Activated effector memory CD4-positive, alpha-beta T cell treated with Interleukin-2 at 50 U/mL for 16 hours (primary cell): ENCODE data around the gene CMIP.
A peak's percentile ranks its signal among the peaks of the same experiment; 100 is the strongest.

Experiments
- DNase-seq: peaks from one replicate; pipeline ENCODE4 v3.0.0-alpha.2; 2020

Gene CMIP

DNA sequence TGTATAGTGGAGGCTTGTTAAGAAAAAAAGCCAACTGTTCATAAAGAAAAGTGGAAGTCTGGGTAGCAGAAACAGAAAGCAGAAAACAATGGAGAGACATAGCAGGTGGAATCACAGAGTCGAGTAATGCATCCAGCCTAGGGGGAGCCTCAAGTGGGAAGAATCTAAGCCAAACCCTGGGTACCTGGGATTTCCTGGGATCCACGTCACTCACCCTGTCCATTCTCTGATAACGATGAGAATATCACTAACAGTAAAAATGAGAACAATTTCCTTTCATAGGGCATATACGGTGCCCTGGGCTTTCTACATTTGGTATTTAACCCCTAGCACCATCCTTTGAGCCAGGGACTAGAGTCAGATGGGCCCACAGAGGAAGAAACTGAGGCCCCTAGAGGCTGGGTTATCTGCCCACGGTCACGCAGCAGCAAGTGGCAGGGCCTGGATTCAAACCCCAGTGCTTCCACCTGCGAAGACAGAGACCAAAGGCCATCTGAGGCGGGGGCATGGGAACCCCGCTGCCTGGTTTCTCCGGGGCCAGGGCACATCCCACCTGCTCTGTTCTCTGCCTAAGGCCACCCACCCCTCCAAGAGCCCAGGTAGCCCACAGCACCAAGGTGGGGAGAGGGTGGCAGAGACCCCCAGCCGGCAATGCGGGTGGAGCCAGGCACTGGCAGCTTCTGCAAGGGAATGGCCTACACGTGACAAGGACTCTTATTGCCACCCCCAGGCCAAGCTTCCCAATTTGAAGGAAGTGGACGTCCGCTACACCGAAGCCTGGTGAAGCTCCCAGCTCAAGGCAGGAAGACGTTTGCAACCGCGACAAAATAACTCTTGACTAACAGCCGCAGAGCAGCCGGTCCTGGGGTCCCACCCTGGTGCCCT is 264.6 kb downstream of the CMIP start:
- DNase-seq: no peak

DNA sequence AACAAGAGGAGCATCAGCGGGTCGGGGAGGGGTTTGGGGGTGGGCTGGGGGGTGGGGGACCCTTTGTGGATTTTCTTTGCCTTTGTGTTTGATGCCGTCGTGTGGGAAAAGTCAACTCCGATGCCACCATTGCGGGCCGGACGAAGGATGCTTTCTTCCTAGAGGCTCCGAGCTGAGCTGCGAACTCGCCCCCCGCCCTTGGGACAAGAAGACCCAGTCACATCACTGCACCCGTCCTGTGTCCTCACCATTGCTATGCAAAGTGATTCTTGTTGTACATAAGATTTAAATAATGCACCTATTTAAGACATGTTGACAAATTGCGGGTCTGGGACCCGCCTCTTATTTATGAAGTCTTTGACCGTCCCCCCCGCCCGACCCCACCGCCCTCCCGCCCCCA is 265.4 kb downstream of the CMIP start:
- no peak for DNase-seq

DNA sequence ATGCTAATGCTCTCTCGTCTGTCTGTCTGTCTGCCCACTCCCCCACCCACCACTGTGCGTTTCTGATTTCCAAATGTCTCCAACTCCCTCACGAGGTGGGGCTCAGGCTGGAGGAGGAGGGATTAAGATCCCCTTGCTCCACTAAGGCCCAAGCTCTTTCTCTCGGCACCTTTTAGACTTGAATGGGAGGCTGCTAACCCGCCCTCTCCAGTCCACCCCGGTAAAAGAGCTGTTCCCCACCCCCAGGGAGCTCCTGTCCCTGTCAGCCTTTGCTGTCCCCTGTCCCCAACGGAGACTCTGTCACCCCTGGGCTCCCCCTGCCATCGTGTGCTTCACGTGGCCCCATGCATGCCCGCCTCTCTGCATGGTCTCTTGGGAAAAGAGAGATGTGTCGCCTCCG is 266.0 kb downstream of the CMIP start:
- DNase-seq: no peak

DNA sequence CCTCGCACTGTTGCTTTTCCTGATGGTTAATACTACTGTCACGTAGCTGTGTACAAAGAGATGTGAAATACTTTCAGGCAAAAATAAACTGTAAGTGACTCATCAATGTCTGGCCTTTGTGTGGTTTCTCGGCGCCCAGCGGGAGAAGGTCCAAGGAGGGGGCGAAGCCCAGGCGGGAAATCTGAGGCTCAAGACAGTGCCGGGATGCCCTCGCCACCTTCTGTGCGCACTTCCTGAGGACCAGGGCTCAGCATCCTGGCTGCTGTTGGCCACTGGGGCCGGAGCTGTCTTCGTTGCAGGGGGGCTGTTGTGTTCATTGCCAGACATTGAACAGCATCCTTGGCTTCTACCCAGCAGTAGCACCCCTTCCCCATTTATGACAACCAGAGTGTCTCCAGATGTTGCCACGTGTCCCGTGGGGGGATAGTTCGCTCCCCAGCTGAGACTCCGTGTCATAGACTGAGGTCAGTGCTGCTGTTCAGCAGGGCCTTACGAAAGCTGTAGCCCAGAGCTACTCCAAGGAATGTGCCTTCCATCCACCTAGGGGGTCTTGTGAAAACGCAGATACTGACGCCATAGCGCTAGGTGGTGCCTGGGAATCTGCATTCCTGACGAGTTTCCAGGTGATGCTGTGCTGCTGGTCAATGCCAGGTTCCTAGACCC is 267.2 kb downstream of the CMIP start:
- no peak for DNase-seq

DNA sequence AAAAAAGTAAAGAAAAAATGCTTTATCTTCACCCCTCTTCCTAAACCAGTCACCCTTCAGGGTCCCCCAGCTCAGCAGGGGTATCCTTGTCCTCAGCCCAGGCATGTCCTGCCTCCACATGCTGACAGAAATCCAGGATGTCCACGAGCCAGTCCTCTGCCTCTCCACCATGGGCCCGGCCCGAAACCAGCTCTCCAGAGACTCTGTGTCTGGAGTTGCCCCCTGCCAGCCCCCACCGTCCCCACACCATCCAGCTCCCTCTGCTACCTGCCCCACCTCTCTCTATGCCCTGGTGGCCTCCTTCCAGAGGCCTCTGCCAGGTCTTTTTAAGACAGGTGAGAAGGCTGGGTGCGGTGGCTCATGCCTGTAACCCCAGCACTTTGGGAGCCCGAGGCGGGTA is 268.1 kb downstream of the CMIP start:
- no peak for DNase-seq

DNA sequence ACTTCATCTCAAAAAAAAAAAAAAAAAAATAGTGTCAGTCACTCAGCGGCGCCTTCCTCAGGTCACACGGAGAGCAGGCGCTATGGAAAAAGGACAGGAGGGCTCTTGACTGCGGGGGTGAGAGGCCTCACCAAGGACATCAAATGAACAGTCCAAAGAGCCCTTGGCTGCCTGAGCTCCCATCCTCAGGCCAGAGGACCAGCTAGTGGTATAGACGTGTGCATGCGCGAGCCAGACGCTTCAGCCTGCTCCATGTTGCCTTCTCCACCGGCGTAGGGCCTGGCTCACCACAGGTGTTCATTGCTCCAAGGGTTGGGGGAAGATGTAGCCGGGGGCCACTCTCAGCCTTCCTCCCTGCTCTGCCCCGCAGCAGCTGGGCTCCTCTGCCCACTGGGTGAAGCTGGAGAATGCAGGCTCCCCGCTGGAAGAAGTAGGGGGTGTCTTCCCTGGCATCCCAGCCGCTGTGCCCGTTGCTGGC is 268.7 kb downstream of the CMIP start:
- no peak for DNase-seq

DNA sequence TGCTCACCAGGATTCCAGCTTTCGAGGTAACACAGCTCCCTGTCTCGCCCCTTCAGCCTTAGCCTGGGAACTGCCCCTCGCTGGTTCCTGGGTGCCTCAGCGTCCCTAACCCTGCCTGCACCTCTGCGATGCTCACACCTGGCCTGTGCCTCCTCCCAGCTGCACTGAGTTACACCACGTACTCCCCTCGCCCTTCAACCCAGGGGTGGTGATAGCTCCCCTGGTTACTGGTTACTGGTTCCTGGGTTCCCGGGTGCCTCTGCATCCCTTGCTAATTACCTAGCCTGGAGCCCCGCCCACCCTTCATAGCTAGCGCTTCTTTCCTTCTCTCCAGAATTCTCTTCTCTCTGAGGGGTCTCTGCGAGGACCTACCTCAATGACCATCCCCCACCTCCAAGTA is 269.2 kb downstream of the CMIP start:
- DNase-seq: no peak

DNA sequence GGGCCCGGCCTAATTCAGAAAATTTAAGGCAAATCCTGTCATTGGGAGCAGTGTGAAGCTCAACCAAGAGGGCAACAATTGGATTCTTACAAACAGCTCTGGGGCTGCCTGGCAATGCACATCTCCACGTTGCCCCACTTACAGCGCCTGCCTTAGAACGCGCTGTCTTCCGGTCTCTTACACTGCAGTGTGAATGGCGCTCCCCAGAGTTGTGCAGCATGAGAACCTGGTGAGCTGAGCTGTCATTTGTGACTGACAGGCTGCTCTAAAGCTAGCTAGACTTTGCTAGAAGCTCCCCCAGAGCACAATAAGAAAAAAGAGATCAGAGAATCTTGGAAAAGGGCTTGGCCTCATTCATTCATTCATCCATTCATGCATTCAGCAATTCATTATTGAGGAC is 270.0 kb downstream of the CMIP start:
- DNase-seq: no peak

DNA sequence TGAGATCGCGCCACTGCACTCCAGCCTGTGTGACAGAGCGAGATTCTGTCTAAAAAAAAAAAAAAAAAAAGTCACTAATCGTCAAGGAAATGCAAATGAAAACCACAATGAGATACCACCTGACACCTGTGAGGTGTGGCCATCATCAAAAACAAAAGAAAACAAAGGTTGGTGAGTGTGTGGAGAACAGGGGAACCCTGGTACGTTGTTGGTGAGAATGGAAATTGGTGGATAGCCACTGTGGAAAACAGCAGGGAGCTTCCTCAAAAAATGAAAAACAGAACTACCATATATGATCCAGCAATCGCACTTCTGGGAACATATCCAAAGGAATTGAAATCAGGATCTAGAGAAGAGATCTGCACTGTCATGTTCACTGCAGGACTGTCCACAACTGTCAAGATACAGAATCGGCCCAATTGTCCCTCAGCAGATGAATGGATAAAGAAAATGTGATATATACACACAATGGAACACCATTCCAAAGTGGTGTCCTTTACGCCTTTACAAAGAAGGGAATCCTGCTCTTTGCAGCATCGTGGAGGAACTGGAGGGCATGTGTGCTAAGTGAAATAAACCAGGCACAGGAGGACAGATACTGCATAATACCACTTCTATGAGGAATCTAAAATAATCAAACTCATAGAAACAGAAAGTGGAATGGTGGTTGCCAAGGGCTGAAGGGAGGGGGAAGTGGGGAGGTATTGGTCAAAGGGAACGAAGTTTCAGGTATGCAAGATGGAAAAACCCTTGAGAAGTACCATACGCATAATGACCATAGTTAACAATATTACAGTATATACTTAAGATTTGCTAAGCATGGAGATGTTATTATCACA is 271.0 kb downstream of the CMIP start:
- peak; percentile 18 for DNase-seq

DNA sequence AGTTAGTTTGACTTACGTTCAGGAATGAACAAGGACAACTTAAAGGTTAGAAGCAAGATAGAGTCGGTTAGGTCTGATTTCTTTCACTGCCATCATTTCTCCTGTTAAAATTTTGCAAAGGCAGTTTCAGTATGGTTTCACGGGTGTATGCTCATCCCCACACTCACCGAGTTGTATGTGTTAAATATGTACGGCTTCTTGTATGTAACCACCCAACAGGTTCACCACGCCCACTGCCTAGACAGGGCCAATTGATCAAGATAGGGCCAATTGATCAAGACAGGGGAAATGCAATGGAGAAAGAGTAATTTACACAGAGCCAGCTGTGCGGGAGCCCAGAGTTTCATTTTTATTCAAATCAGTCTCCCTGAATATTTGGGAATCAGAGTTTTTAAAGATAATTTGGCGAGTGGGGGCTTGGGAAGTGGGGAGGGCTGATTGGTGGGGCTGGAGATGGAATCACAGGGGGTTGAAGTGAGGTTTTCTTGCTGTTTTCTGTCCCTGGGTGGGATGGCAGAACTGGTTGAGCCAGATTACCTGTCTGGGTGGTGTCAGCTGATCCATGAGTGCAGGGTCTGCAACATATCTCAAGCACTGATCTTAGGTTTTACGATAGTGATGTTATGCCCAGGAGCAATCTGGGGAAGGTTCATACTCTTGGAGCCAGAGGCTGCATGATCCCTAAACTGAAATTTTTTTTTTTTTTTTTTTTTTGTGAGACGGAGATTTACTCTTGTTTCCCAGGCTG is 272.0 kb downstream of the CMIP start:
- no peak for DNase-seq

DNA sequence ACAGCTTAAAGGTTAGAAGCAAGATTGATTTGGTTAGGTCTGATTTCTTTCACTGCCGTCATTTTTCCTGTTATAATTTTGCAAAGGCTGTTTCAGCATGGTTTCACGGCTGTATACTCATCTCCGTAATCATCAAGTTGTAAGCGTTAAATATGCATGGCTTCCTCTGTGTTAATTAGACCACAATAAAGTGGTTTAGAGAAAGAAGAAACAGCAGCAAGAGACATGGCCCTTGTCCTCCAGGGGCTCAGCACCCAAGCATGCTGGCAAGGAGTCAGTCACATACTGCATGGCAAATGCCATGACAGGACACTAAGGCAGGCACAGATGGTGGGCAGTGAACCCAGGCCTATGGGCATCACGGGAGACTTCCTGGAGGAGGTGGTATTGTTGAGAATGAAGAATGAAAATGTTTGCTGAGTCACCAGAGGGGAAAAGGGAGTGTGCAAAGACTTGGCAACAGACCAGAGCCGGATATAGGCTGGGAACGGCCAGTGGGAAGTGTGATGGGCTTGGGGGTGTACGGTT is 273.1 kb downstream of the CMIP start:
- no peak for DNase-seq

DNA sequence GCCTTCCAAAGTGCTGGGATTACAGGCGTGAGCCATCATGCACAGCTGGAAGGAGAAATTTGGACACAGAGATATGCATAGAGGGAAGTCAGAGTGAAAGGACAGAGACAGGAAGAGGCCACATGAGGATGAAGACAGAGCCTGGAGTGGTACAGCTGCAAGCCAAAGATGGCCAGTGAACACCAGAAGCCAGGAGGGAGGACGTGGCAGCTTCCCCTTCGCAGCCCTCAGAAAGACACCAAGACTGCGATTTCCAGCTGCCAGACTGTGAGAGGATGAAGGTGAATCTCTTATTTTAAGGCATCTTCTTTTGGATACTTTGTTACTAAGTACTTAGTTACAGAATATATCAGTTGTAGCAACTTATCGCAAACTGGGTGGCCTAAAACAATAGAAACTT is 274.0 kb downstream of the CMIP start:
- DNase-seq: no peak

DNA sequence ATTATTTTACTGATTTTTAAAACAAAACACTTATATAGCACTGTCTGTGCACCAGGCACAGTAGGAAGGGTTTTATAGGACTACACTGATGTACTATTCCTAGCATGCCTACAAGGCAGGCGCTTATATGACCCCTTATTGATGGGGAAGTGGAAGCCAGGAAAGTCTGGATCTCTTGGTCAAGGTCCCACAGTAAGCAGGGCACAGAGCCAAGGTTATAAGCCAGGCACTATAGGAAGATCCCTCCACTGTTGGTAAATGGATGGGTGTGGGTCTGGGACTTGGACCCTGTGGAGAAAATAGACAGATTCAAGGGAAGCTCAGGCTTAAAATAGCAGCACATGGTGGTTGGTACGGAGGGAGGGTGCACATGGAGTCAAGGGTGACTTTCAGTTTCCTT is 275.4 kb downstream of the CMIP start:
- no peak for DNase-seq

DNA sequence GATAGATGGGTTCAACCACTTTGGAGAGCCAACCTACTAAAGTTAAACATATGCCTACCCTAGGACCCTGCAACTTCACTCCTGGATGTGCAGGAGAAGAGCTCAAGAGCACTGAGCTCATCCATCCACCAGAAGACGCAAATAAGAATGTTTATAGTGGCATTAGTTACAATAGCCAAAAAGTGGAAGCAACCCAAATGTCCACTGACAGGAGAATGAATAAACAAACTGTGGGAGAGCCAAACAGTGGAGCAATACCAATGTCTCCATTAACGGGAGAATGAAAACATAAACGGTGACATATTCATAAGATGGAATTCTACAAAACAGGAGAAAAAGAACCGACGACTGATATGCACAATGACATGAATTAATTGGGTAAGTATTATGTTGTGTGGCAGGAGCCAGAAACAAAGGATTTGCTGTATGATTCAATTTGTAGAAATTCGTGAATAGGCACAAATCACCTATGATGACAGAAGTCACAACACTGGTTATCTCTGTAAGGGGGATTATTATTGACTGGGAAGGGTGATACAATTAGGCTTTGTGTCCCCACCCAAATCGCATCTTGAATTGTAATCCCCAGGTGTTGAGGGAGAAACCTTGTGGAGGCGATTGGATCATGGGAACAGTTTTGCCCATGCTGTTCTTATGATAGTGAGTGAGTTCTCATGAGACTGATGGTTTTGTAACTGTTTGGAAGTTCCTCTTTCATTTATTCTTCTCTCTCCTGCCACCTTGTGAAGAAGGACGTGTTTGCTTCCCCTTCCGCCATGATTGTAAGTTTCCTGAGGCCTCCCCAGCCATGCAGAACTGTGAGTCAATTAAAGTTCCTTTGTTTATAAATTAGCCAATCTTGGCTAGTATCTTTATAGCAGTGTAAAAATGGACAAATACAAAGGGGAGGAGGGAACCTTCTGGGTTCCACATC is 276.6 kb downstream of the CMIP start:
- no peak for DNase-seq

DNA sequence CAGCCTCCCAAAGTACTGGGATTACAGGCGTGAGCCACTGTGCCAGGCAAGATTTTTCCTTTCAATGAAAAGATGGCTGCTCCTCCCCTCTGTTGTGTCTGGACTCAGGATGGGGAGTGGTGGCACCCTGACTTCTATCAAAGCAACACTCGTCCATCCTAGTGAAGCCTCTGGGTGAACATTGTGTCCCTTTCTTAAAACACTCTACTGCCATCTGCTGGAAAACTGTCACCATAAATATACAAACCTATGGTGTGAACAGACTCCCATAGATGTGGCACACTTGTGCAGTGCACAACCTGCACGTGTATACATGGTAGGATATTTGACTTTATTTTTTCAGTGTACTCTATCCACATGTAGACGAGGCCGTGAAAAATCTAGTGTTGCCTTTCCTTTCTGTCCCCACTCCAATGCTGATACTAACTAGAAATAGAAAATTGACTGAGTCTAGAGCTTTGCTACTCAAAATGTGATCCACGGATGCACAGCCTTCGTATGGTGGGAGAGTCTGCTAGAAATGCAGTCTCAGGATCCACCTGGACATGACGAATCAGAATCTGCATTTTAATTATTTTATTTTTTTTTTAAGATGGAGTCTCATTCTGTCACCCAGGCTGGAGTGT is 278.6 kb downstream of the CMIP start:
- no peak for DNase-seq

DNA sequence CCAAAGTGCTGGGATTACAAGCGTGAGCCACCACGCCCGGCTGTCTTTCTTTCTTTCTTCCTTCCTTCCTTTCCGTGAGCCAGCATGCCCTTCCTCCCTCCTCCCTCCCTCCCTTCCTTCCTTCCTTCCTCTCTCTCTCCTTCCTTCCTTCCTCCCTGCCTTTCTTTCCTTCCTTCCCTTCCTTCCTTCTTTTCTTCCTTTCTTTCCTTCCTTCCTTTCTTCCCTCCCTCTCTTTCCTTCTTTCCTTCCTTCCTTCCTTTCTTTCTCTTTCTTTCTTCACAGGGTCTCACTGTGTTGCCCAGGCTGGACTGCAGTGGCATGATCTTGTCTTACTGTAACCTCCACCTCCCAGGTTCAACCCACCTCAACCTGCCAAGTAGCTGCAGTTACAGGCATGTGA is 283.8 kb downstream of the CMIP start:
- no peak for DNase-seq

DNA sequence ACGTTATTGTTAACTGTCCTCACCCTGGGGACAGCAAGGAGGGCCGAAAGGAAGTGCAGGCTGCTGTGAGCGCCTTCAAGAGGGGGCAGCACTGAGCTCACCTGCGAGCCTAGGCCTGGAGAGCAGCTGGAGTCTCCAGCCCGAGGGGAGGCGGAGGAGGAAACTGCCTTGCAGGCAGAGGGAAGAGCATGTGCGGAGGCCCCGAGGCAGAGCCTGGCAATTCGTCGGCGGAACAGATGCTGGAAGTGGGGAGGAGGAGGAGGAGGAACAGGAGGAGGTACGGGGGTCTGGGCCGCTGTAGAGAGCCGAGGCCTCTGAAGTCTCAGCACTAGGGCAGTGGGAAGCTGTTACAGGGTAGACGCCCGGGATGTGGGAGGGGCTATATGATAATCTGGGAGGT is 284.8 kb downstream of the CMIP start:
- DNase-seq: no peak

DNA sequence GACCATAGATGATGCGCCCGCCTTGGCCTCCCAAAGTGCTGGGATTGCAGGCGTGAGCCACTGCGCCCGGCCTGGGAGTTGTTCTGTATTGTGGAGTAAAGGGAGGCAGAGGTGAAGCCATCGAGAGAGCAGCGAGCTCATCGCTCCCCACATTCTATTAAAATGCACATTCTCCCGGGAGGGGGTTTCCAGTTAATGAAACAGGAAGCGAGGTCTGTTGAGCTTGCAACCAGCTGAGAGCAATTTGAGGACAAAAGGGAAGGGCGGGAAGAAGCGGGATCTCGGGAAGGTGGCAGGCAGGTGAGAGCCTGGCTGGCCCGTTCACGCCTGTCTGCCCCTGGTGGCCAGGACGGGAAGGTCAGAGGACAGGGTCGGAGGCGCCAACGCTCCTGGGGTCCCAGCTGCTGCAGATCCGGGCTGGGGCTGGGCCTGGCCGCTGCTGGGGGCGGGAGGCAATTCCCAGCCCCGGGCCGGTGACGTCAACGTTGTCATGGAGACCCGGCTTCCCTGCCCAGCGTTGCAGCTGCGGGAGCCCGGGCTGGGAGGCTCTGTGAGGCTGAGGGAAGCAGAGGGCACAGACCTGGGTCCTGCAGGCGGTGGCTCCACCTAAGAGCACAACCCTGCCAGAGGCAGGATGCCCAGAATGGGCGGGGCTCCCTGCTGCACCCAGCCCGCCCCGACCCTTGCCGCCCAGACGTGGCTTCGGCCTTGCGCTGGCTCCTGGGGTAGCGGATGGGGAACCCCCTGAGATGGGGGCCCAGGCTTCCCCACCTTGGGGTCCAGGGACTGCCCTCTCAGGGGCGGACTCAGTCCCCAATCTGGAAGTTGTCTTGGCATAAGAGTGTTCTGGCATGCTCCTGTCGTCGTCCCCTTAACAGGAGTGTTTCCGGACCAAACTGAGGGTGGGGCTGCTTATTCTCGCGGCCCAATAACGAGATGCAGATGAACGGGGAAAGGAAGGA is 285.8 kb downstream of the CMIP start:
- DNase-seq: peak; percentile 62

DNA sequence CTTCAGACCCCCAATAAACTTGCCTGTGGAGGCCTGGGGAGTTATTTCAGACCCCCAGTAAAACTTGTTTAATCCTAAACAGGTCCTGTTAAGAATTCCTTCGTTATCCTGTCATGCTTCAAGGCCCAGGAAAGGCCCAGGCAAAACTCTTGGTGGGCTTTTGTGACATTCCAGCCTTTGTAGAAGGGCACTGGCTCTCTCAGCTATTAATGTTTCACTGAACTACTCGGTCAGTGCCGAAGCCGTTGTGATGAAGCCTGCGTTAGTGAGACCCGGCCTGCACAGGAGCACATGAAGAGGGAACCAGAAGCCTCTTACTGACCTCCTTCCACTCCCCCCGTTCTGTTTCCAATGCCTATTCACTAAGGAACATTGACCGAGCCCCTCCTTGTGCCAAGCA is 287.0 kb downstream of the CMIP start:
- no peak for DNase-seq

DNA sequence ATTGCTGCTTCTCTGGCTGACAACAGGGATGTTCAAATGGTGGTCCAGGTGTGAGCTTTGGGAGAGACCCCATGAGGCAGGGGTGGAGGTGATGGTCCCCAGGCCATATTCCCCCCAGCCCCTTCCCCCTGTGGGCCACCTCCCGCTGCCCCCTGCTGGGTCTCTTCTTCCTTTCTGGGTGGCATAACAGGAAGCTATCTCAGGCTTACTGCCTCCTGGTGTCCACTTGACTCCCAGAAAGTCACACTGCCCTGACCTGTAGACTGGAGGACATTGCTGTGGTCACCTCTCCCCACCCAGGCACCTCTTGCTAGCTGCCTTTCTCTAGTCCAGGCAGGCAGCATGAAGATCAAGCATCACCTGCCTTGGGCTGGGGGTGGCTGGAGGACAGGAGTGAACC is 288.1 kb downstream of the CMIP start:
- no peak for DNase-seq
